Pons (tissue), 1 donor: ENCODE results near the gene GPR15LG.

Source experiments
- DNase-seq: peaks from one replicate; pipeline ENCODE4 v3.0.0-alpha.2; 2016; ENCODE audit warnings: low spot score

Gene GPR15LG

GRCh38 chr10:84193846-84194423, 20.3 kb downstream of the GPR15LG start:
- DNase-seq = no peak

- DNase-seq = peak; percentile 26
These were observed 20.9 kb downstream of the GPR15LG start, which contains the start of gene CDHR1 for GRCh38 chr10:84194424-84195043. Gene CDHR1, plus strand, starts transcription at chr10:84194537. Its CDS starts 224 bp downstream, at chr10:84194761.

- no peak for DNase-seq
These were observed 21.6 kb downstream of the GPR15LG start for GRCh38 chr10:84195044-84195830.

GRCh38 chr10:84196083-84196482, 22.5 kb downstream of the GPR15LG start:
- DNase-seq = no peak

GRCh38 chr10:84196941-84197340, 23.3 kb downstream of the GPR15LG start:
- no peak for DNase-seq

- DNase-seq = no peak
These were observed 24.0 kb downstream of the GPR15LG start for GRCh38 chr10:84197643-84198042.

- no peak for DNase-seq
These were observed 24.8 kb downstream of the GPR15LG start for GRCh38 chr10:84198206-84198915.

GRCh38 chr10:84200537-84201243, 27.1 kb downstream of the GPR15LG start:
- DNase-seq = no peak

GRCh38 chr10:84201244-84201606, 27.6 kb downstream of the GPR15LG start:
- DNase-seq = no peak

GRCh38 chr10:84201682-84202081, 28.1 kb downstream of the GPR15LG start:
- no peak for DNase-seq

GRCh38 chr10:84202349-84202748, 28.7 kb downstream of the GPR15LG start:
- no peak for DNase-seq

GRCh38 chr10:84204122-84204521, 30.5 kb downstream of the GPR15LG start:
- no peak for DNase-seq

- DNase-seq = no peak
These were observed 31.0 kb downstream of the GPR15LG start for GRCh38 chr10:84204610-84205009.

- peak; percentile 77 for DNase-seq
These were observed 31.6 kb downstream of the GPR15LG start for GRCh38 chr10:84205049-84205852.

- DNase-seq = no peak
These were observed 32.4 kb downstream of the GPR15LG start for GRCh38 chr10:84205853-84206525.

GRCh38 chr10:84208023-84208422, 34.4 kb downstream of the GPR15LG start:
- DNase-seq = no peak

- DNase-seq = no peak
These were observed 38.0 kb downstream of the GPR15LG start for GRCh38 chr10:84211566-84211965.

GRCh38 chr10:84212014-84212413, 38.4 kb downstream of the GPR15LG start:
- no peak for DNase-seq

- DNase-seq = no peak
These were observed 39.5 kb downstream of the GPR15LG start for GRCh38 chr10:84213076-84213475.

- DNase-seq = no peak
These were observed 40.5 kb downstream of the GPR15LG start for GRCh38 chr10:84214046-84214572.
